HFF-Myc (cell line): ENCODE results near the gene ECEL1.

Experiments
- DNase-seq: peaks from one replicate; pipeline ENCODE4 v3.0.0-alpha.2; 2011; ENCODE audit warnings: low read depth; ENCODE audit errors: extremely low read depth
- H3K4me3 ChIP-seq: replicated peaks from 2 replicates; pipeline ENCODE4 v1.5.1; 2011; ENCODE audit warnings: low read depth, mild to moderate bottlenecking, control low read depth, low read length
- CTCF ChIP-seq: IDR thresholded peaks from 2 replicates; pipeline ENCODE4 v1.5.1; 2012; ENCODE audit warnings: mild to moderate bottlenecking, low read depth, low read length, control low read depth; ENCODE audit errors: missing control alignments

Gene ECEL1

GRCh38 chr2:232488721-232489300, 1.2 kb upstream of the ECEL1 start:
- no peak overlapping the region for H3K4me3 ChIP-seq
- DNase-seq, result no peak
- no peak for TF ChIP-seq CTCF

- no peak for TF ChIP-seq CTCF
- no peak overlapping the region for H3K4me3 ChIP-seq
- DNase-seq, result no peak
Measured at GRCh38 chr2:232488097-232488711, 570 bp upstream of the ECEL1 start.

- no peak for TF ChIP-seq CTCF
- no peak overlapping the region for H3K4me3 ChIP-seq
- DNase-seq, result no peak
Measured at GRCh38 chr2:232486558-232487384, 863 bp downstream of the ECEL1 start.

GRCh38 chr2:232485757-232486557, 1.7 kb downstream of the ECEL1 start:
- no peak for DNase-seq
- H3K4me3 ChIP-seq, result no peak overlapping the region
- no peak for TF ChIP-seq CTCF

- TF ChIP-seq CTCF, result no peak
- H3K4me3 ChIP-seq, result no peak overlapping the region
- no peak for DNase-seq
Measured at GRCh38 chr2:232485348-232485756, 2.3 kb downstream of the ECEL1 start.

- no peak for TF ChIP-seq CTCF
- no peak for DNase-seq
- H3K4me3 ChIP-seq, result no peak overlapping the region
Measured at GRCh38 chr2:232484628-232485347, 2.8 kb downstream of the ECEL1 start.
